Measurements from ENCODE around the gene ADAMTS15. TPM values are rescaled to one million over a fixed set of nuclear protein-coding genes. Genes with fewer than 3 reads are reported as not detected.

ADAMTS15 gene
- total and polyA plus RNA-seq, 2 donors (not counting 3 experiments of a cell fraction or from before 2014, with no cell fraction given): 0.08 TPM; not detected in 1

GRCh38 chr11:130512662-130513061, 64.2 kb downstream of the ADAMTS15 start:
- intact Hi-C loops (cut with micrococcal nuclease): no loop called here
- CTCF ChIA-PET: interaction anchor here (0.8 kb wide), 1 partner anchor 25 kb away, joined by 3 read pairs; no protein-coding TSS in a partner anchor

More at GRCh38 chr11:130512662-130513061, 64.2 kb downstream of the ADAMTS15 start:
- Histone ChIP-seq H4K20me1 (replicated peaks; ENCODE audit: control insufficient read depth, extremely low read depth, insufficient read depth, low read length) (no peaks in the 10 kb centered on the region), H3K4me1 (ENCODE audit: control insufficient read depth, extremely low read depth, insufficient read depth, low read length) (no peaks in the 10 kb centered on the region), H3K9ac (replicated peaks; ENCODE audit: extremely low read depth, insufficient read depth, low read length) (no peak overlapping the region), H3K27ac (ENCODE audit: insufficient read depth, low read depth, low read length) (no peak overlapping the region), H3K9me1 (replicated peaks; ENCODE audit: control insufficient read depth, extremely low read depth, insufficient read depth, low read length) (no peaks in the 10 kb centered on the region), H3K27me3 (ENCODE audit: control insufficient read depth in 2 of 2, insufficient read depth in 2 of 2, low read length in 2 of 2) (no peaks in the 10 kb centered on the region), H3K9me3 (replicated peaks; ENCODE audit: control insufficient read depth, insufficient read depth, low read length) (no peaks in the 10 kb centered on the region), H2AFZ (ENCODE audit: low read depth, low read length) (no peak overlapping the region), H3K4me2 (ENCODE audit: insufficient read depth, low read length) (no peak overlapping the region), H3K79me2 (ENCODE audit: control insufficient read depth, insufficient read depth, low read length) (no peaks in the 10 kb centered on the region), H3K36me3 (ENCODE audit: control insufficient read depth in 2 of 2, extremely low read depth in 1 of 2, insufficient read depth in 2 of 2, low read length in 2 of 2) (no peaks in the 10 kb centered on the region), H3K4me3 (replicated peaks in 1 of 3; ENCODE audit: insufficient read depth in 1 of 3, low read depth in 1 of 3, low read length in 3 of 3) (no peak overlapping the region)
- BruUV-seq (replicated peaks): no TSS peak
- POLR2A ChIA-PET: no interaction called here
- FAIRE-seq (no peak), DNase-seq (ENCODE audit: low read depth, low spot score) (no peak)
- dilution Hi-C loops (cut with MboI; ENCODE audit: extremely low pct_ligation_motif_present, low sequenced_read_pairs): no loop called here
- no peak for TF ChIP-seq EZH2 (IDR thresholded peaks at IDR 0.05; ENCODE audit: borderline replicate concordance, low read depth, low read length, severe bottlenecking)
- TF ChIP-seq MAX (IDR thresholded peaks at IDR 0.05; ENCODE audit: insufficient read depth, insufficient read length): no peak
- TF ChIP-seq FOS (IDR thresholded peaks at IDR 0.05; ENCODE audit: borderline replicate concordance, insufficient read depth, low read length): no peak
- no peak for TF ChIP-seq MYC (IDR thresholded peaks at IDR 0.05; ENCODE audit: low read depth, low read length)
- TF ChIP-seq JUN (IDR thresholded peaks at IDR 0.05; ENCODE audit: borderline replicate concordance, insufficient read depth, insufficient read length, low read depth): no peak
- no peak for TF ChIP-seq POLR2A (IDR thresholded peaks at IDR 0.05; ENCODE audit: low read depth, low read length)
- no peak for TF ChIP-seq POLR2AphosphoS5 (IDR thresholded peaks at IDR 0.05; ENCODE audit: insufficient read depth, low read depth, low read length)
- TF ChIP-seq CTCF (IDR thresholded peaks at IDR 0.05; ENCODE audit: extremely low read depth in 1 of 2, insufficient read depth in 1 of 2, low read depth in 1 of 2, low read length in 2 of 2): no peak
- no peak for TF ChIP-seq GATA2 (IDR thresholded peaks at IDR 0.05; ENCODE audit: insufficient read depth, insufficient read length, low read depth, low read length)

Measured in endothelial cell of umbilical vein (primary cell).